Transverse colon (tissue), 4 donors: Measurements from ENCODE around the gene GALNT1. TPM values are rescaled to one million over a fixed set of nuclear protein-coding genes. Genes with fewer than 3 reads are reported as not detected.

ENCODE experiments used
- DNase-seq: peaks from one replicate; pipeline ENCODE4 v3.0.0-alpha.2; 2019
- H3K27ac ChIP-seq, 4 donors: fragments of 200-600 bp; sonication (generic); 2 replicates each; pipeline ENCODE4 v1.5.1; 2016 to 2018; ENCODE audit warnings: inconsistent platforms in 4 of 4
- H3K27me3 ChIP-seq: fragments of 200-600 bp; sonication (generic); 2 replicates; pipeline ENCODE4 v1.5.1; 2017; ENCODE audit warnings: inconsistent platforms
- H3K36me3 ChIP-seq, 4 donors: fragments of 200-600 bp; sonication (generic); 2 replicates each; pipeline ENCODE4 v1.5.1; 2017 to 2019; ENCODE audit warnings: inconsistent platforms in 4 of 4
- H3K4me1 ChIP-seq, 4 donors: fragments of 200-600 bp; sonication (generic); 2 replicates each; pipeline ENCODE4 v1.5.1; 2017 to 2020; ENCODE audit warnings: inconsistent platforms in 4 of 4
- H3K4me3 ChIP-seq, 4 donors: fragments of 200-600 bp; sonication (generic); 1 replicate in 1 of 4; 2 replicates in 3 of 4; pipeline versions ENCODE4 v1.5.1 to v1.6.1; 2017 to 2019; ENCODE audit warnings: inconsistent platforms in 4 of 4
- H3K9me3 ChIP-seq, 2 donors: fragments of 200-600 bp; sonication (generic); 2 replicates each; pipeline ENCODE4 v1.5.1; 2017 to 2019; ENCODE audit warnings: inconsistent platforms in 2 of 2
- EP300 ChIP-seq: sonication (generic); formaldehyde crosslinking; IDR thresholded peaks from one replicate; pipeline ENCODE4 v1.6.1; 2017; ENCODE audit warnings: antibody characterized with exemption, low read depth
- POLR2A ChIP-seq: fragments of 450-650 bp; IDR thresholded peaks from one replicate; pipeline ENCODE4 v1.6.1; 2016; ENCODE audit warnings: antibody characterized with exemption, mild to moderate bottlenecking, moderate library complexity
- POLR2AphosphoS5 ChIP-seq, 3 donors: sonication (generic); formaldehyde crosslinking; IDR thresholded peaks; one replicate each; pipeline ENCODE4 v1.6.1; 2016; ENCODE audit warnings: antibody characterized with exemption in 3 of 3
- WGBS, 2 donors: methylation state at CpG; one replicate each; pipeline ENCODE4 v1.1.5; 2018; ENCODE audit warnings: low coverage in 1 of 2; 5-methylcytosine and 5-hydroxymethylcytosine counted together
- in situ Hi-C, 4 donors: fragments of 200-750 bp; cut with MboI; loops; one replicate each; pipeline versions ENCODE4 v1.15.0 to v1.15.1; 2017; ENCODE audit warnings: low sequenced_read_pairs in 3 of 4, low pct_ligation_motif_present in 1 of 4, low pct_unique_long_range_greater_than_20kb in 1 of 4
- intact Hi-C: fragments of 100-400 bp; cut with DNase I; formaldehyde crosslinking; loops from one replicate; pipeline ENCODE4 v1.15.1; 2023; ENCODE audit warnings: low total_unique reads
- total RNA-seq, 4 donors: library from RNA; depleted of rRNA; stranded (reverse); fragments of >200 nt; gene quantifications; one replicate each; pipeline ENCODE4 v1.1.0, GENCODE V29; 2016
- TF ChIP-seq, protein P1 (sequence below), 5 experiments: fragments of 200-600 bp in 3 of 5; fragments of 450-650 bp in 2 of 5; sonication (generic) in 3 of 5; IDR thresholded peaks; 1 replicate in 2 of 5; 2 replicates in 3 of 5; pipeline ENCODE4 v1.5.1; 2016 to 2017; ENCODE audit warnings: antibody characterized with exemption in 5 of 5, inconsistent platforms in 3 of 5, mild to moderate bottlenecking in 2 of 5, moderate library complexity in 1 of 5

GALNT1 gene
- total RNA-seq, 4 donors from 2014 or later = 21.7 to 86.8 (median 57.6) TPM

- H3K4me3 ChIP-seq = peak overlapping the region; percentile 68 to 89 (median 77)
- in situ Hi-C loops (no loop called here), intact Hi-C loops (loop anchor here (5.0 kb wide), 1 partner anchor 515 kb away; no protein-coding TSS in a partner anchor)
Observed at GRCh38 chr18:35581898-35582641, 530 bp downstream of the GALNT1 start.

GRCh38 chr18:35582899-35583558 lies 1.5 kb downstream of the GALNT1 start:
- Histone ChIP-seq H3K4me3 (peak overlapping the region in 1 of 4 donors; percentile 89), H3K9me3 (peaks cover 0 to 5% of the 10 kb centered on the region in 2 donors), H3K36me3 (no peaks in the 10 kb centered on the region), H3K27me3 (no peaks in the 10 kb centered on the region), H3K4me1 (peaks cover 0 to 42% (median 38%) of the 10 kb centered on the region in 4 donors), H3K27ac (peak overlapping the region in 3 of 4 donors; percentile 4 to 86 (median 84))
- TF ChIP-seq POLR2AphosphoS5 (IDR thresholded peaks at IDR 0.05) (no peak), POLR2A (no peak), EP300 (no peak)
- TF ChIP-seq, protein P1, sequence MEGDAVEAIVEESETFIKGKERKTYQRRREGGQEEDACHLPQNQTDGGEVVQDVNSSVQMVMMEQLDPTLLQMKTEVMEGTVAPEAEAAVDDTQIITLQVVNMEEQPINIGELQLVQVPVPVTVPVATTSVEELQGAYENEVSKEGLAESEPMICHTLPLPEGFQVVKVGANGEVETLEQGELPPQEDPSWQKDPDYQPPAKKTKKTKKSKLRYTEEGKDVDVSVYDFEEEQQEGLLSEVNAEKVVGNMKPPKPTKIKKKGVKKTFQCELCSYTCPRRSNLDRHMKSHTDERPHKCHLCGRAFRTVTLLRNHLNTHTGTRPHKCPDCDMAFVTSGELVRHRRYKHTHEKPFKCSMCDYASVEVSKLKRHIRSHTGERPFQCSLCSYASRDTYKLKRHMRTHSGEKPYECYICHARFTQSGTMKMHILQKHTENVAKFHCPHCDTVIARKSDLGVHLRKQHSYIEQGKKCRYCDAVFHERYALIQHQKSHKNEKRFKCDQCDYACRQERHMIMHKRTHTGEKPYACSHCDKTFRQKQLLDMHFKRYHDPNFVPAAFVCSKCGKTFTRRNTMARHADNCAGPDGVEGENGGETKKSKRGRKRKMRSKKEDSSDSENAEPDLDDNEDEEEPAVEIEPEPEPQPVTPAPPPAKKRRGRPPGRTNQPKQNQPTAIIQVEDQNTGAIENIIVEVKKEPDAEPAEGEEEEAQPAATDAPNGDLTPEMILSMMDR (IDR thresholded peaks at IDR 0.05) = no peak
- no peak for DNase-seq
- intact Hi-C loops (loop anchor here (5.0 kb wide), 1 partner anchor 516 kb away; no protein-coding TSS in a partner anchor), in situ Hi-C loops (no loop called here)
- 54 to 80% methylated on average over 3 to 6 of the region's 6 CpGs for WGBS, 2 donors

More at GRCh38 chr18:35581898-35582641, 530 bp downstream of the GALNT1 start:
- DNase-seq = no peak
- peaks cover 0 to 43% (median 38%) of the 10 kb centered on the region in 4 donors for H3K4me1 ChIP-seq
- H3K27ac ChIP-seq = peak overlapping the region; percentile 79 to 86 (median 84)
- WGBS, 2 donors = 2% methylated on average over 45 of the region's 51 CpGs; no CpG with 5 or more reads in 1 of the 2 donors
- TF ChIP-seq EP300 = no peak
- TF ChIP-seq POLR2AphosphoS5 (IDR thresholded peaks at IDR 0.05) = no peak
- TF ChIP-seq, protein P1 (IDR thresholded peaks at IDR 0.05) = no peak
- TF ChIP-seq POLR2A = no peak
- H3K36me3 ChIP-seq = no peaks in the 10 kb centered on the region
- H3K9me3 ChIP-seq = no peaks in the 10 kb centered on the region
- H3K27me3 ChIP-seq = no peaks in the 10 kb centered on the region

GRCh38 chr18:35584735-35585134 lies 3.2 kb downstream of the GALNT1 start:
- no peak for DNase-seq
- WGBS, 2 donors = 86 to 89% methylated on average over 2 to 5 of the region's 5 CpGs
- Histone ChIP-seq H3K36me3 (no peaks in the 10 kb centered on the region), H3K27ac (no peak overlapping the region), H3K9me3 (peaks cover 0 to 5% of the 10 kb centered on the region in 2 donors), H3K4me3 (no peak overlapping the region), H3K27me3 (no peaks in the 10 kb centered on the region), H3K4me1 (peaks cover 0 to 27% (median 27%) of the 10 kb centered on the region in 4 donors)
- TF ChIP-seq EP300 = no peak
- TF ChIP-seq POLR2A = no peak
- no peak for TF ChIP-seq POLR2AphosphoS5 (IDR thresholded peaks at IDR 0.05)
- TF ChIP-seq, protein P1 (IDR thresholded peaks at IDR 0.05) = no peak
- in situ Hi-C loops = no loop called here
- intact Hi-C loops = loop anchor here (5.0 kb wide), 1 partner anchor 517 kb away; no protein-coding TSS in a partner anchor

- in situ Hi-C loops = no loop called here
- DNase-seq = no peak
- TF ChIP-seq EP300 = no peak
- TF ChIP-seq, protein P1 (IDR thresholded peaks at IDR 0.05) = no peak
- no peak for TF ChIP-seq POLR2AphosphoS5 (IDR thresholded peaks at IDR 0.05)
- TF ChIP-seq POLR2A = no peak
- H3K27me3 ChIP-seq = no peaks in the 10 kb centered on the region
- no peak overlapping the region for H3K27ac ChIP-seq
- intact Hi-C loops = no loop called here
- 96 to 100% methylated on average over 1 of the region's 1 CpG for WGBS, 2 donors
- peaks cover 0 to 5% of the 10 kb centered on the region in 2 donors for H3K9me3 ChIP-seq
- no peaks in the 10 kb centered on the region for H3K36me3 ChIP-seq
- H3K4me3 ChIP-seq = no peak overlapping the region
- peaks cover 0 to 21% (median 19%) of the 10 kb centered on the region in 4 donors for H3K4me1 ChIP-seq
Observed at GRCh38 chr18:35585608-35586007, 4.1 kb downstream of the GALNT1 start.
